Vagina (tissue), 2 donors: Measurements from ENCODE around the gene LSM3.

Experiments used
- CTCF ChIP-seq, 3 experiments: fragments of 450-650 bp in 2 of 3; fragments of 200-600 bp in 1 of 3; sonication (generic) in 1 of 3; IDR thresholded peaks; one replicate each; pipeline ENCODE4 v1.5.1; 2017 to 2019; ENCODE audit warnings: antibody characterized with exemption in 3 of 3, mild to moderate bottlenecking in 2 of 3, moderate library complexity in 2 of 3
- POLR2A ChIP-seq, 2 donors: fragments of 450-650 bp; IDR thresholded peaks; one replicate each; pipeline ENCODE4 v1.6.1; 2017; ENCODE audit warnings: antibody characterized with exemption in 2 of 2, mild to moderate bottlenecking in 2 of 2, moderate library complexity in 2 of 2

GRCh38 chr3:14135581-14135980, 43.0 kb upstream of the LSM3 start:
- TF ChIP-seq CTCF (IDR thresholded peaks at IDR 0.05) (no peak), POLR2A (IDR thresholded peaks at IDR 0.05) (no peak)
